ENCODE measurements around the gene TMPRSS11A.
A peak's percentile ranks its signal among the peaks of the same experiment; 100 is the strongest.

Gene TMPRSS11A

DNA sequence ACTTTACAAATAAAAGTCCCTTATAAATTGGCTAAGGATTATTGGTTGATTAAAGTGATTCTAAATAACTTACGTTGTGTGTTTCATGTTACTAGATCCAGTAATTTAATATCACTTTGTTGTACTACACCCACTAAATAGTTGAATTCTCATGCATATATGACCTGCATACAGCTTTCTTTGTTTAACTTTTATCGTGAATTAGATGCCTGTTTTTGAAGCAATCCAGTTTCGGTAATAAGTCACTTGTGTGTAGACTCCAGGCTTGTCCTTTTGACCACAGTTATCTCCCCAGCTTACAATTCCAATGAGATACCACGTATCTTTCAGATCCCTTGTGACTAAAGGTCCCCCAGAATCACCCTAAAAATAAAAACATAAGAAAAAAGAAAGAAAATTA, 52.2 kb downstream of the TMPRSS11A start:
- DNase-seq (ENCODE audit: low spot score) = no peak
- TF ChIP-seq, protein P1, sequence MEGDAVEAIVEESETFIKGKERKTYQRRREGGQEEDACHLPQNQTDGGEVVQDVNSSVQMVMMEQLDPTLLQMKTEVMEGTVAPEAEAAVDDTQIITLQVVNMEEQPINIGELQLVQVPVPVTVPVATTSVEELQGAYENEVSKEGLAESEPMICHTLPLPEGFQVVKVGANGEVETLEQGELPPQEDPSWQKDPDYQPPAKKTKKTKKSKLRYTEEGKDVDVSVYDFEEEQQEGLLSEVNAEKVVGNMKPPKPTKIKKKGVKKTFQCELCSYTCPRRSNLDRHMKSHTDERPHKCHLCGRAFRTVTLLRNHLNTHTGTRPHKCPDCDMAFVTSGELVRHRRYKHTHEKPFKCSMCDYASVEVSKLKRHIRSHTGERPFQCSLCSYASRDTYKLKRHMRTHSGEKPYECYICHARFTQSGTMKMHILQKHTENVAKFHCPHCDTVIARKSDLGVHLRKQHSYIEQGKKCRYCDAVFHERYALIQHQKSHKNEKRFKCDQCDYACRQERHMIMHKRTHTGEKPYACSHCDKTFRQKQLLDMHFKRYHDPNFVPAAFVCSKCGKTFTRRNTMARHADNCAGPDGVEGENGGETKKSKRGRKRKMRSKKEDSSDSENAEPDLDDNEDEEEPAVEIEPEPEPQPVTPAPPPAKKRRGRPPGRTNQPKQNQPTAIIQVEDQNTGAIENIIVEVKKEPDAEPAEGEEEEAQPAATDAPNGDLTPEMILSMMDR (IDR thresholded peaks at IDR 0.05; ENCODE audit: extremely low read depth, insufficient read depth, missing control alignments) = no peak
- in situ Hi-C loops (cut with MboI; ENCODE audit: low pct_unique_long_range_greater_than_20kb, low sequenced_read_pairs, unreplicated experiment) = loop anchor here (10.0 kb wide), 1 partner anchor 366 kb away; the partner anchor contains the start of gene CENPC

DNA sequence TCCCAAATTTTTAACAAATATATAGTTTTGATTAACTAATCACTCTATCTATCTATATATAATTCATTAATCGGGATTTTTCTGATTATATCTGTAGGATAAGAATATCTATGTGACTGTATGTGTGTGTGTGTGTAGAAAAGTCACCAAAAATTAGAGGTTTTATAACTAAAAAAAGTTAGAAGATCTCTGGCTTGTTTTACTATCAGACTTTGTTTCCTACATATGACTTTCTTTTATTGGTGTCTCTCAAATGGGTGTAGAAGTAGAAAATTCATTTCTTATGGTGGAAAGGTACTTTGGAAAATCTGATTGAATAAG, 52.7 kb downstream of the TMPRSS11A start:
- no peak for DNase-seq (ENCODE audit: low spot score)
- in situ Hi-C loops (cut with MboI; ENCODE audit: low pct_unique_long_range_greater_than_20kb, low sequenced_read_pairs, unreplicated experiment) = loop anchor here (10.0 kb wide), 1 partner anchor 366 kb away; the partner anchor contains the start of gene CENPC
- TF ChIP-seq, protein P1 (IDR thresholded peaks at IDR 0.05; ENCODE audit: extremely low read depth, insufficient read depth, missing control alignments) = no peak

DNA sequence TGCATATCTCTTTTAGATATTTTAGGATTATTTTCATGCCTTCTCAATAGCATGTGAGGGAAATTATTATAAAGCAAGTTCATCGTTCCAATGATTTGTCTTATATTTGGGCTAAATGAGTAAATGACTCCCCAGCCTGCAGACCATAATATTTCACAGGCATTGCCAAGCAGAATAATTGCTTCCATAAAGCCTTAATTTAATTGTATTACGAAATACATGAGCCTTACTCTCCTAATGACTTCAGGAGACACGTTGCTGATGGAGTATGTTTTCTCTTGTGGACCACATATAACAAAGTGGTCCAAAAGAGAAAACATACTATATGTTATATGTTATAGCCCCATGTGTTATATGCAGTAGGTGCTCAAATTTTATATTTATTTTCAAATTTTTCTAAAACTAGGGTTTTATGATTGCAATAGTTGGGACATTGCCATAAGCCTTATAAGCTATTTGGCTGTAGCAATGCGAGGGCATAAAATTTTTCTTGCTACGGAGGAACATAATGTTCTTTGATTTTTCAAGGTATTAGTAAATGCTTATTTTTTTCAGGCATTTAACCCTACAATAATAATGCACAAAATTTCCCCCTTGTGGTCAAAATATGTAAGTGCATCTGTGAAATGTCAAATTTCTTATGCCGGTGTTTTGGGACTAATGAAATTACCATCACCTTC, 53.2 kb downstream of the TMPRSS11A start:
- in situ Hi-C loops (cut with MboI; ENCODE audit: low pct_unique_long_range_greater_than_20kb, low sequenced_read_pairs, unreplicated experiment) = loop anchor here (10.0 kb wide), 1 partner anchor 365 kb away; the partner anchor contains the start of gene CENPC
- DNase-seq (ENCODE audit: low spot score) = no peak
- TF ChIP-seq, protein P1 (IDR thresholded peaks at IDR 0.05; ENCODE audit: extremely low read depth, insufficient read depth, missing control alignments) = peak; percentile 49

DNA sequence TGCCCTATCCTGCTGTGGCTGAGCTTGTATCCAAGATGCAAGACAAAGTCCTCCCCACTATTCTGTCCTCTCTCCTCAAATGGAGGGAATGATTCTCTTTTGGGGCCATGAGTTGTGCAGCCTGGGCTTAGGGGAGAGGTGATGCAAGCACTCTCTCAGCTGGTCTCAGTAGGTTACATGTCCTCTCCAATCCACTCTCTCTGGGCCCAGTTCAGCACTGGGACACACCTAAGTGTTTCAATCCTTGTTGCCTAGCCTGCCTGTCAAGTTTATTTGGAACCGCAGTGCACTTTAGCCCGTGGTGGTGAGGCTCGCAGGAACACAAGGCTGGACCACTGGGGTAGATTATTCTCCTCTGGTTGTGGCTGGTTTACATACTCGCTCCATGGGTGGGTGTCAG, 55.6 kb downstream of the TMPRSS11A start:
- in situ Hi-C loops (cut with MboI; ENCODE audit: low pct_unique_long_range_greater_than_20kb, low sequenced_read_pairs, unreplicated experiment) = no loop called here
- TF ChIP-seq, protein P1 (IDR thresholded peaks at IDR 0.05; ENCODE audit: extremely low read depth, insufficient read depth, missing control alignments) = no peak
- DNase-seq (ENCODE audit: low spot score) = no peak

DNA sequence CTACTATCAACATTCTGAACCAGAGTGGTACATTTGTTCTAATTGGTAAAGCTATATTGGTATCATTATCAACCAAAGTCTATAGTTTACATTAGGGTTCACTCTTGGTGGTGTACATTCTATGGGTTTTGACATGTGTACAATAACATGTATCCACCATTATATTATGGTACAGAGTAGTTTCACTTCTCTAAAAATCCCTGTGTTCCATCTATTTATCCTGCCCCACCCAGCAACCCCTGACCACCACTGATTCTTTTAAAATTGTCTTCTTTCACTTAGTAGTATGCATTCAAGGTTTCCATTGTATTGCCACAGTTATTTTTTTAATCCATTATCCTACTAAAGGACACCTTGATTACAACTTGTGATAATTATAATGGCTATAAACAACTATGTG, 64.2 kb downstream of the TMPRSS11A start:
- DNase-seq (ENCODE audit: low spot score) = no peak
- TF ChIP-seq, protein P1 (IDR thresholded peaks at IDR 0.05; ENCODE audit: extremely low read depth, insufficient read depth, missing control alignments) = no peak
- in situ Hi-C loops (cut with MboI; ENCODE audit: low pct_unique_long_range_greater_than_20kb, low sequenced_read_pairs, unreplicated experiment) = no loop called here

DNA sequence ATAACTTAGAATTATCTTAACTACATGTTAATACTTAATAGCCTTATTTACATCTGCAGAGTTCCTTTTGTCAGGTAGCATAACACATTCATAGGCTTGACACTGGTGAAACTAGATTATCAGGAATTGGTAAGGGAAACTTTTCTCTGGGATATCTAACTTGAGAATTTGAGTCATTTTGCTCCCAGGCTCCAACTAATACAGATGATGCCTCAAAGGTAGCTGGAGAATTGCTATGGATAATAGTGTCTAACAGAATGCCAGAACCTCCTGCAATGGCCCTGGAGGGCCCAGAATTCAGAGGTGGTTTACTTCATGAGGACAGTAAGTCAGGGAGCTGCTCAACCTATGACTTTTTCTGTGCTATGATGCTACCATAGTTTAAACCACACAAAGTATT, 65.6 kb downstream of the TMPRSS11A start:
- no peak for DNase-seq (ENCODE audit: low spot score)
- TF ChIP-seq, protein P1 (IDR thresholded peaks at IDR 0.05; ENCODE audit: extremely low read depth, insufficient read depth, missing control alignments) = no peak
- in situ Hi-C loops (cut with MboI; ENCODE audit: low pct_unique_long_range_greater_than_20kb, low sequenced_read_pairs, unreplicated experiment) = no loop called here

Measured in GM13977 (cell line).